ENCODE results near the gene PSMB7.
A peak's percentile ranks its signal among the peaks of the same experiment; 100 is the strongest.

PSMB7 gene

DNA sequence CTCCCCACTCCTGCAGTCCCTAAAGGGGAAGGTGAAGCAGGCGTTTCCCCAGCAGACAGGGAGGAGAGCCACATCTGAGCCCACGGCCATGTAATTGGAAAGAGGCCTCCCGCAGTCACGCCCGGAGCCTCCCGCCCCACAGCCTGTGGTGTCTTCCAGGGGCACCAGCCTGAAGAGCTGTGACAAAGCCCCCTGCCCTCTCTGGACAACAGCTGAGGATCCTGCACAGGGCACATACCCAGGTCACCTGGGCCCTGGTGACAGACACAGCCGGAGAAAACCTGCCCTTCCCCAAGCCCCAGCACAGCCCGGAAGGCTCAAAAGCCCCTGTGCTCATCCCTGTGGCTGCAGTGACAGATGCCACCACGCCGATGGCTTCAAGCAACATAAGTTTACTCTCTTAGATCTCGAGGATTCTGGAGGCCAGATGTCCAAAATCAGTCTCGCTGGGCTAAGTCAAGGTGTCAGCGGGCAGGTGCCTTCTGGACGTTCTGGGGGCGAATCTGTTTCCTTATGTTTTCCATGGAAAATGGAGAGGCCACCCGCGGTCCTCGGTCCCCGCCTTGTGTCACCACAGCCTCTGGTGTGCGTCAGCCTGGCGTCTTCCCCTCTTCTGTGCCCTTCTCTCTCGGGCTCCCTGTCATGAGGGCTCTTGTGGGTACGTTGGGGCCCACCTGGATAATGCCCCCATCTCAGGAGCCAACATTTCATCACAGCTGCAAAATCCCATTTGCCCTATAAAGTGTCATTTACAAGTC lies 71.5 kb downstream of the PSMB7 start:
- DNase-seq, result no peak

- peak; percentile 43 for DNase-seq
Observed at GRCh38 chr9:124342776-124343485, 72.3 kb downstream of the PSMB7 start.

DNA sequence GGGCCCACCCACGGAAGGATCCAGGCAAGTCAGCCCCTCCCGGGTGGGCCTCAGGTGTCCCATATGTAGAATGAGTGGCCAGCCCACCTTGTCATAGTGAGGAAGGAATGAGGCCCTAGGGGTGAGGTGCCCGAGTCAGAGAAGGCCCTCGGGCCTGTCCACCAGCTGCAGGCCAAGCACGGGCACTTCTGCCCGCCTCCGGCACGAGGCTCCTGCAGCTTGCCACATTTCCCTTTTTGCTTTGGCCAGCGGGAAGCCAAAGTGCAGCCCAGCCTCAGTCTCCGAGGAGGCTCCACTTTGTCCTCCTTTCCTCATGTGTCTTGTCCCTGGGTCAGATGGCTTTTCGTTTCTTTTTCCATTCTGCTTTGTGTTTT lies 72.9 kb downstream of the PSMB7 start:
- no peak for DNase-seq

- no peak for DNase-seq
Observed at GRCh38 chr9:124341455-124342170, 73.6 kb downstream of the PSMB7 start.

- DNase-seq, result no peak
Observed at GRCh38 chr9:124340219-124341069, 74.8 kb downstream of the PSMB7 start.

DNA sequence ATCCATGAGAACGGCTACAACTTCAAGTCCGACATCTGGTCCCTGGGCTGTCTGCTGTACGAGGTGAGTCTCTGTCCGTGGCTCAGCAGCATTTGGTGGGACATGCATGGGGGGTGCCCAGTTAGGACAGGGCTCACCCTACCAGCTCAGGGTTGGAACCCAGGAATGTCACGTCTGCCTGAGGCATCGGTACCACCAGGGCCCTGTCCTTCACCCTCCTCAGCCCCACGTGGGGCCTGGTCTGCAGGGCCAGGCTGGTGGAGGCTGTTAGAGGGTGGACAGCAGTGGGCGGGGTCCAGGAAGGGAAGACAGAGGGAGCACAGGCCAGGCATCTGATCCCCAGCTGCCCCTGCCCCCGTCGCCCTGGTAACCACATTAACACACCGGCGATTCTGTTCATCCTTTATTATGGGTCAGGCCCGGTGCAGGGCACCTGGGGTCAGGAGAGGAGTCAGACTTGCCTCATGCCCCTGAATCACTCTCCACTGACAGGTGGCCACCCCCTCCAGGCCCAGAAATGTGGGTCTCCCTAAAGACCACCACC lies 75.6 kb downstream of the PSMB7 start:
- DNase-seq, result no peak

- DNase-seq, result no peak
Observed at GRCh38 chr9:124337562-124337961, 77.7 kb downstream of the PSMB7 start.

DNA sequence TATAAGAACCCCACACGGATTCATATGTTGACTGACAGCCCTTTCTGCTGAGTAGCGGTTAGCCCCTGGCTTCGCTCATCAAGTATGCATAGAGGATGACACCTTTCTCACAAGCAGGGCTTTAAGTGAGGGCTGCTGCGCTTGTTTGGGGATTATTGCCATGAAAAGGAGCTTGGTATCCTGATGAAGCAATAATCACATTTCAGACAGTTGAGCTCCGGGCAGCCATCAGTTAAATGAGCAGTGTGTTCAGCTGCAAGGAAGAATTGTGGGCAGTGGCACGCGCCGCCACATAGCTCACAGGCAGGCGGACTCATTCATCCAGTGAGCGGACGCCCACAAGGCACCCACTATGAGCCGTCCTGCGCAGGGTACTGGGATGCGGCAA lies 79.9 kb downstream of the PSMB7 start:
- DNase-seq, result no peak

DNA sequence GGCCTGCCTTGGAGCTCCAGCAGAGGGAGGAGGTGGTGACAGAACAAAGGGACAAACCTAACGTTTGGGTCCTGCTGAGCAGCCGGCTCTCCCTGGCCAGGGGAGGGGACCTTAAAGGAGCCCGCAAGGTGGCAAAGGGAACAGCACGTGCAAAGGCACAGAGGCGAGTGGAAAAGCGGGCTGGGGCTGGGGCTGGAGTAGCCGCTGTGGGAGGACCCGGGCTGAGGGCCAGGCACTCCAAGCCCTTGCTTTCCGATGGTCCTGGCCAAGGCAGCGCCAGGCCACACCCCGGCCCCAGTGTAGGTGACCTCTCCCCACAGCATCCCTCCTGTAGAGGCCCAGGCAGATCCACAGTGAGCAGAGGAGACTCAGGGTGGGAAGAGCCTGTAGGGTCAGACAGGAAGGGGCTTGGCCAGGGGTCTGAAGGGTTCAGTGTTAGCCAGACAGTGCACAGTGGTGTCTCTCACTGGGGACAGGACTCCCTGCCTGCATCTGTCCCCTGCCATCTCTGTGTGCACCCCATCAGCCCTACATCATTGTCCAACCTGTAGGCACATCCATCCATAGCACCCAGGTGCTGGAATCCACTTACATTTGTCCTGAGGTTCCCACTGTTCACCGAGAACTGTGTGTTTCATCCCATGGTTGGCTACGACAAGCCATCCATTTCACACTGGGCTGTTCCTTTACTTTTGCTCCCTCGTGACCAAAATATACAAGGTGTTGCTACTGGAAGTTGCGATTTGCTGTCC lies 80.5 kb downstream of the PSMB7 start:
- no peak for DNase-seq

DNA sequence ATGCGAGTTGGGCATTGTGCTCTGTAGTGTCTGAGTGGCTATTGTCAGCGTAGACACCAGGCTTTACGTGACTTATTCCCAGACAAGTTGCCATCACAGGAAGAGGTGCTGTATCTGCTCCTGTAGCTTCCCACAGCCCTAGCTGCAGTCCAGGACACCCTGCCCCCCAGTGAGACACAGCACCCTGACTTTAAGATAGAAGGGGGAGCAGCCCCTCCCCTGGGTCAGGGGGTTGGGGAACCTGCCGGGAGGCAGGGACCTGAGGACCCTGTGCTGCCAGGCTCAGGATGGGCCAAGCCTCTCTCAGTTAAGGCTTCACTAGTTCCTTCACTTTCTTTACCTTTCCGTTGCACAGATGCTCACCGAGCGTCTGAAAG lies 82.1 kb downstream of the PSMB7 start:
- no peak for DNase-seq

DNA sequence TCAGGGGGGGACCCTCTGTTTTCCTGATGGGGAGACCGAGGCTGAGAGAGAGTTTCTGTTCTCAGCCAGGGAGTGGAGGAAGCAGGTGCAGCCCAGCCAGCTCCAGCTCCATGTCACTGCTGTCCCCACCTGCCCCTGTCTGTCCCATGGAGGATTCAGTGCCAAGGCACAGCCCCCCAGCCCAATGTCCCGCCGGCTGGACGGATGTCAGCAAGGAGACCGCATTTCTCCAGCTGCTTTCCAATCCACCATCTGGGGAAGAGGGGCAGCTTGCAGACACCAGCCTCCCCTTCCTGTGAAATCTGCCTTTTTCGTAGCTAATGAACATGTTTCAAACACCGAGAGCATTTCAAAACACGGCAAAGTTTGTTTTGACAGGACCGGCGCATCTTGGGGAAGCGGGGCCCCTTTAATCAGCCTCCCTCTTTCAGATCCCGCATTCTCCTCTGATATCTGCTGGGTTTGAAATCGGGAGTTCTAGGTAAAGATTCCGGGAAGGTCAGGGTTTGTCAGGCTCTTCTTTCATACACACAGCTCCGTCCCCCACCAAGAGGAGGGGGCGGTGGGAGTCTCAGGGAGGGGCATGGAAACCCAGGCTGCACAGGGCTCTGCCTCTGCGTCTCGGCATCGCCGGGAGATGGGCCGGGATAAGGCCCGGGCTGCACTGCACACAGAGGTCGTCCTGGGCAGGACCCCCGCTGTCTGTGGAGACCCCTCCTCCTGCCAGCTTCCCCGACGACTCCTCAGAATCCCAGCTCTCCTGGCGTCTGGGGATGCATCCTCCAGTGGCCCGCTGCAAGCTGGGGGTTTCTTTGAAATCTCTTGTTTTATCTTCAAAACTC lies 82.7 kb downstream of the PSMB7 start:
- no peak for DNase-seq

DNA sequence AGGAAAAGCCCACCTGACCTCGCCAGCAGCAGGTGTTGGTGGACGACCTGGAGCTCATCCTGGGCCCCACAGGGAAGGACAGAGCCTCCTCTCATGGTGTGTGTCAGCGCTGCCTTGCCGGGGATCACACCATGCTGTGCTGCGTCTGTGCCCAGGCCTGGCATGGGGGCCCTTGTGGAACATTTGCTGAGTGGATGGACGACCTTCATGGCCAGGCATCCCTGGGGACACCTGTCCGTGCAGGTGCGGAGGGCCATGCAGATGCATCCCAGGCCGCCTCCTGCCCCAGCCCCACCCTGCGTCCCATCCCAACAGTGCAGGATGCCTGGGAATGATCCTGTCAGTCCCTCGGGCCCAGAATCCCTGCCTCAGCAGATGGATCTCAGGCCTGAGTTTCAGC lies 83.7 kb downstream of the PSMB7 start:
- no peak for DNase-seq

DNA sequence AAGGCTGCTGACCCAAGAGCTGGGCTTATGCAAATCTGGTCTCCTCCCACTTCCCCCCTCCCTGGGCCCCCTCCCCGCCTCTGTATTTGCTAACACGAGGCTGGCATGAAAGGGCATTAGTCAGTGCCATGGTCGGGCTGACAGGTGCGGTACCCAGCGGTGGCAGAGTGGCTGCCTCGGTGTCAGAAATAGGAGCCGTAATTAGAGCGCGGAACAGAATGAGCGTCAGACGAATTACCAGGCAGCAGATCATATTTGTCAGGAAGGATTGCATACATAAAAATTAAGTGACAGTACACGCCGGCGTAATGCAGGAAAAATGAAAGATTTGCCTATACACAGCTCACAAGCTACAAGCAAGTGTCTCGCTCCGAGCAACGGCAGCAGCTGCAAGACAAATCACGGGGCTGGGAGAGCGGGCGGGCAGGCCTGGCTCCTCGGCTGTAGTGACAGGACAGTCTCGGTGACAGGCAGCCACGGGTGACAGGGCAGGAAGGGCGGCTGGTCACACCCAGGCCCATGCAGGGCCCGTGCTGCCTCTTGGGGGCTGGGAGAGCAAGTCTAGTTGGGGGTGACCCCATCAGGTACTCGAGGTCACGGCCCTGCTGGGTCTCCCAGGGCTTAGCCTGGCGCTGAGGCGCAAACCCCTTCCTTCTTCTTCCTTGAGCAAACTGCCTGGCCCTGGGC lies 85.1 kb downstream of the PSMB7 start:
- DNase-seq, result no peak

GRCh38 chr9:124329206-124329792 lies 85.9 kb downstream of the PSMB7 start:
- DNase-seq, result no peak

DNA sequence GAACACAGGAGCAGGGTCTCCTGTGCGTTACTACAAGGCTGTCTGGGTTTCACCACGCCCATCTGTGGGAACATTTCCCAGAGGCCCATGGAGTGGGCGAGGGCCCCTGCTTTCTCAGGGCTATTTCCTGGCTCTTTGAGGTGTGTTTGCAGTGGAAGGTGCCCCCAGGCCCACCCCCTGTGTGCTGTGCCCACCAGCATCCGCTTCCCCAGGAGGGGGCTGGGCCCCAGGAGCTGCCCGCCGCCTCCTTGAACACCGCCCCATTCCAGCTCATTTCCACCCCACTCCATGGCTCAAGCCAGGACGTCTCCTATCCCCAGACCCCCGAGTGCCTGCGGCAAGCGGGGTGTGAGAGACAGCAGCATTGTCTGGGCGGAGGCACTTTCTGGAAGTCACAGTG lies 87.0 kb downstream of the PSMB7 start:
- DNase-seq, result no peak

DNA sequence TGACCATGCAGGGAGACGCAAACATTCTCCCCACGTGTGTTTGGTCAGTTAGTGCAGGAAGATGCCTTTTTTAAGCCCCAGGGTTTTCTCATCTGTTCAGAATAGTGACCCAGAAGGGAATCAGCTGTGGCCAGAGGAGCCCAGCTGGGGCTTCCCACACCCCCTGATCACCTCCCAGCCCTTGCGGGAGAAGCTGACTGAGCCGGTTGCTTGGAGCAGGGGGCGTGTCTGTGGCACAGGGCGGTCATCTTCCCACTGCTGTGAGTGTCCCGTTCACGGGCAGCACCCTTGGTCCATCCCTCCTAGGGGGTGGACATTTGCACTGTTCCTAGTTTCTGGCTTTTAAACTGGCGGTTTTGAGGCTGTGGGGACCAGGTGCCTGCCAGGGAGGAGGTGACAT lies 87.8 kb downstream of the PSMB7 start:
- no peak for DNase-seq

GRCh38 chr9:124326378-124326777 lies 88.9 kb downstream of the PSMB7 start:
- no peak for DNase-seq

DNA sequence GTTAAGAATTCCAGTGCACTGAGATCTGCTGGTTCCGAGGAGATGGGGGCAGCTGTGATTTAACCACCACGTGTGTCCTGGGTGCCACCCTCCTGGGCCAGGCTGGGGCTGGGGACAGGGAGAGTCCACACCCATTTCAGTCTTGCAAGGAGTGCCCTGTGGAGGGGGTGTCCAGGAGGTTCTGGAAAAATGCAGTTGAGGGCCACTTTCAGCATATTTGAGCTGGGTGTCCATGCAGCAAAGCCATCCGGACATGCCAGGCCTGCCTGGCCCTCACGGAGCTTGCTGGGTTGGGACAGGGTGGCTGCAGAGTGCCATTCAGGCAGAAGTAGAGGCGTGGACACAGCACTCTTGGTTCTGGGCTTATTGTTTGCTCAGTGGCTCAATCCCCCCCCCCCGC lies 89.4 kb downstream of the PSMB7 start:
- no peak for DNase-seq

GRCh38 chr9:124323904-124324303 lies 91.3 kb downstream of the PSMB7 start:
- DNase-seq, result no peak
